ENCODE data around the gene APOA1. TPM values are rescaled to one million over a fixed set of nuclear protein-coding genes. Genes with fewer than 3 reads are reported as not detected.

APOA1 gene
- total RNA-seq, 2 donors from 2014 or later = not detected

DNA sequence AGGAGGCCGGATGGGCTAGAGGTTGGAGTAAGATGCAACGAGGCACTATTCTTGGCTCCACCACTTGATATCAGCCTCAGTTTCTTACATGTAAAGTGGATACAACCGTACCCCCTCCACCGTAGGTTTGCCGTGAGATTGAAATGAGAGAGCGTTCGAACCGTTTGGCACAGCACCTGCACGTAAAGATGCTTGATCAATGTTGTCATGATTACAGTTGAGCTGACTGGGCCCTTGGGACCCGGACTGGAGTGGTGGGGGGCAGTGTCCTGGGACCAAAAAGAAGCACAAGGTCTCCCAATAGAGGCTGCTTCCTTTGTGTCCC lies 4.0 kb downstream of the APOA1 start:
- ATAC-seq (ENCODE audit: insufficient number of reproducible peaks, low FRiP score, low read depth) = no peak
- Histone ChIP-seq H3K4me3 (no peak overlapping the region), H3K9me3 (no peaks in the 10 kb centered on the region), H3K27me3 (replicated peaks; ENCODE audit: insufficient read depth) (no peaks in the 10 kb centered on the region), H3K4me1 (ENCODE audit: control insufficient read depth in 1 of 2, low read depth in 2 of 2) (peaks cover 10 to 17% of the 10 kb centered on the region in 2 donors), H3K27ac (no peak overlapping the region), H3K36me3 (no peaks in the 10 kb centered on the region)
- DNase-seq (ENCODE audit: low spot score) = no peak
- TF ChIP-seq, protein P1, sequence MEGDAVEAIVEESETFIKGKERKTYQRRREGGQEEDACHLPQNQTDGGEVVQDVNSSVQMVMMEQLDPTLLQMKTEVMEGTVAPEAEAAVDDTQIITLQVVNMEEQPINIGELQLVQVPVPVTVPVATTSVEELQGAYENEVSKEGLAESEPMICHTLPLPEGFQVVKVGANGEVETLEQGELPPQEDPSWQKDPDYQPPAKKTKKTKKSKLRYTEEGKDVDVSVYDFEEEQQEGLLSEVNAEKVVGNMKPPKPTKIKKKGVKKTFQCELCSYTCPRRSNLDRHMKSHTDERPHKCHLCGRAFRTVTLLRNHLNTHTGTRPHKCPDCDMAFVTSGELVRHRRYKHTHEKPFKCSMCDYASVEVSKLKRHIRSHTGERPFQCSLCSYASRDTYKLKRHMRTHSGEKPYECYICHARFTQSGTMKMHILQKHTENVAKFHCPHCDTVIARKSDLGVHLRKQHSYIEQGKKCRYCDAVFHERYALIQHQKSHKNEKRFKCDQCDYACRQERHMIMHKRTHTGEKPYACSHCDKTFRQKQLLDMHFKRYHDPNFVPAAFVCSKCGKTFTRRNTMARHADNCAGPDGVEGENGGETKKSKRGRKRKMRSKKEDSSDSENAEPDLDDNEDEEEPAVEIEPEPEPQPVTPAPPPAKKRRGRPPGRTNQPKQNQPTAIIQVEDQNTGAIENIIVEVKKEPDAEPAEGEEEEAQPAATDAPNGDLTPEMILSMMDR (IDR thresholded peaks at IDR 0.05) = no peak

DNA sequence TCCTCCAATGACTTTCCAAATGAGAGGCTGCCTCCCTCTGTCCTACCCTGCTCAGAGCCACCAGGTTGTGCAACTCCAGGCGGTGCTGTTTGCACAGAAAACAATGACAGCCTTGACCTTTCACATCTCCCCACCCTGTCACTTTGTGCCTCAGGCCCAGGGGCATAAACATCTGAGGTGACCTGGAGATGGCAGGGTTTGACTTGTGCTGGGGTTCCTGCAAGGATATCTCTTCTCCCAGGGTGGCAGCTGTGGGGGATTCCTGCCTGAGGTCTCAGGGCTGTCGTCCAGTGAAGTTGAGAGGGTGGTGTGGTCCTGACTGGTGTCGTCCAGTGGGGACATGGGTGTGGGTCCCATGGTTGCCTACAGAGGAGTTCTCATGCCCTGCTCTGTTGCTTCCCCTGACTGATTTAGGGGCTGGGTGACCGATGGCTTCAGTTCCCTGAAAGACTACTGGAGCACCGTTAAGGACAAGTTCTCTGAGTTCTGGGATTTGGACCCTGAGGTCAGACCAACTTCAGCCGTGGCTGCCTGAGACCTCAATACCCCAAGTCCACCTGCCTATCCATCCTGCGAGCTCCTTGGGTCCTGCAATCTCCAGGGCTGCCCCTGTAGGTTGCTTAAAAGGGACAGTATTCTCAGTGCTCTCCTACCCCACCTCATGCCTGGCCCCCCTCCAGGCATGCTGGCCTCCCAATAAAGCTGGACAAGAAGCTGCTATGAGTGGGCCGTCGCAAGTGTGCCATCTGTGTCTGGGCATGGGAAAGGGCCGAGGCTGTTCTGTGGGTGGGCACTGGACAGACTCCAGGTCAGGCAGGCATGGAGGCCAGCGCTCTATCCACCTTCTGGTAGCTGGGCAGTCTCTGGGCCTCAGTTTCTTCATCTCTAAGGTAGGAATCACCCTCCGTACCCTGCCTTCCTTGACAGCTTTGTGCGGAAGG lies 4.8 kb downstream of the APOA1 start:
- ATAC-seq (ENCODE audit: insufficient number of reproducible peaks, low FRiP score, low read depth) (no peak), DNase-seq (ENCODE audit: low spot score) (no peak)
- no peak overlapping the region for H3K27ac ChIP-seq
- no peaks in the 10 kb centered on the region for H3K27me3 ChIP-seq (replicated peaks; ENCODE audit: insufficient read depth)
- H3K4me3 ChIP-seq = no peak overlapping the region
- TF ChIP-seq, protein P1 (IDR thresholded peaks at IDR 0.05) = no peak
- H3K4me1 ChIP-seq (ENCODE audit: control insufficient read depth in 1 of 2, low read depth in 2 of 2) = peaks cover 10 to 17% of the 10 kb centered on the region in 2 donors
- no peaks in the 10 kb centered on the region for H3K36me3 ChIP-seq
- H3K9me3 ChIP-seq = no peaks in the 10 kb centered on the region

DNA sequence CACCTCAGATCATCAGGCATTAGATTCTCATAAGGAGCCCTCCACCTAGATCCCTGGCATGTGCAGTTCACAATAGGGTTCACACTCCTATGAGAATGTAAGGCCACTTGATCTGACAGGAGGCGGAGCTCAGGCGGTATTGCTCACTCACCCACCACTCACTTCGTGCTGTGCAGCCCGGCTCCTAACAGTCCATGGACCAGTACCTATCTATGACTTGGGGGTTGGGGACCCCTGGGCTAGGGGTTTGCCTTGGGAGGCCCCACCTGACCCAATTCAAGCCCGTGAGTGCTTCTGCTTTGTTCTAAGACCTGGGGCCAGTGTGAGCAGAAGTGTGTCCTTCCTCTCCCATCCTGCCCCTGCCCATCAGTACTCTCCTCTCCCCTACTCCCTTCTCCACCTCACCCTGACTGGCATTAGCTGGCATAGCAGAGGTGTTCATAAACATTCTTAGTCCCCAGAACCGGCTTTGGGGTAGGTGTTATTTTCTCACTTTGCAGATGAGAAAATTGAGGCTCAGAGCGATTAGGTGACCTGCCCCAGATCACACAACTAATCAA lies 5.6 kb downstream of the APOA1 start:
- Histone ChIP-seq H3K27me3 (replicated peaks; ENCODE audit: insufficient read depth) (no peaks in the 10 kb centered on the region), H3K4me3 (no peak overlapping the region), H3K36me3 (no peaks in the 10 kb centered on the region), H3K27ac (no peak overlapping the region), H3K4me1 (ENCODE audit: control insufficient read depth in 1 of 2, low read depth in 2 of 2) (peaks cover 10 to 17% of the 10 kb centered on the region in 2 donors), H3K9me3 (no peaks in the 10 kb centered on the region)
- TF ChIP-seq, protein P1 (IDR thresholded peaks at IDR 0.05) = no peak
- ATAC-seq (ENCODE audit: insufficient number of reproducible peaks, low FRiP score, low read depth) = no peak
- no peak for DNase-seq (ENCODE audit: low spot score)

DNA sequence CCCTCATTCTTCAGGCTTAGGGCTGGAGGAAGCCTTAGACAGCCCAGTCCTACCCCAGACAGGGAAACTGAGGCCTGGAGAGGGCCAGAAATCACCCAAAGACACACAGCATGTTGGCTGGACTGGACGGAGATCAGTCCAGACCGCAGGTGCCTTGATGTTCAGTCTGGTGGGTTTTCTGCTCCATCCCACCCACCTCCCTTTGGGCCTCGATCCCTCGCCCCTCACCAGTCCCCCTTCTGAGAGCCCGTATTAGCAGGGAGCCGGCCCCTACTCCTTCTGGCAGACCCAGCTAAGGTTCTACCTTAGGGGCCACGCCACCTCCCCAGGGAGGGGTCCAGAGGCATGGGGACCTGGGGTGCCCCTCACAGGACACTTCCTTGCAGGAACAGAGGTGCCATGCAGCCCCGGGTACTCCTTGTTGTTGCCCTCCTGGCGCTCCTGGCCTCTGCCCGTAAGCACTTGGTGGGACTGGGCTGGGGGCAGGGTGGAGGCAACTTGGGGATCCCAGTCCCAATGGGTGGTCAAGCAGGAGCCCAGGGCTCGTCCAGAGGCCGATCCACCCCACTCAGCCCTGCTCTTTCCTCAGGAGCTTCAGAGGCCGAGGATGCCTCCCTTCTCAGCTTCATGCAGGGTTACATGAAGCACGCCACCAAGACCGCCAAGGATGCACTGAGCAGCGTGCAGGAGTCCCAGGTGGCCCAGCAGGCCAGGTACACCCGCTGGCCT lies 7.1 kb downstream of the APOA1 start:
- DNase-seq (ENCODE audit: low spot score) (no peak), ATAC-seq (ENCODE audit: insufficient number of reproducible peaks, low FRiP score, low read depth) (no peak)
- H3K27me3 ChIP-seq (replicated peaks; ENCODE audit: insufficient read depth) = no peaks in the 10 kb centered on the region
- H3K36me3 ChIP-seq = no peaks in the 10 kb centered on the region
- TF ChIP-seq, protein P1 (IDR thresholded peaks at IDR 0.05) = no peak
- H3K4me1 ChIP-seq (ENCODE audit: control insufficient read depth in 1 of 2, low read depth in 2 of 2) = peaks cover 7 to 9% of the 10 kb centered on the region in 2 donors
- H3K4me3 ChIP-seq = no peak overlapping the region
- no peak overlapping the region for H3K27ac ChIP-seq
- no peaks in the 10 kb centered on the region for H3K9me3 ChIP-seq
